Type B pancreatic cell (in vitro differentiated cells): ENCODE results near the gene ZAP70. TPM values are rescaled to one million over a fixed set of nuclear protein-coding genes. Genes with fewer than 3 reads are reported as not detected.

Experiments
- DNase-seq: peaks from one replicate; pipeline ENCODE4 v3.0.0; 2021; ENCODE audit warnings: mixed read lengths; ENCODE audit not compliant: unreplicated experiment; ENCODE audit errors: extremely low spot score
- H3K27ac Mint-ChIP-seq: 2 replicates; pipeline ENCODE4 v1.8.0; 2021; ENCODE audit warnings: mild to moderate bottlenecking, mixed read lengths
- H3K27me3 Mint-ChIP-seq: 2 replicates; pipeline ENCODE4 v1.8.0; 2021; ENCODE audit warnings: mixed read lengths
- H3K36me3 Mint-ChIP-seq: 2 replicates; pipeline ENCODE4 v1.8.0; 2021; ENCODE audit warnings: mixed read lengths
- H3K4me1 Mint-ChIP-seq: one replicate; pipeline ENCODE4 v1.8.0; 2021; ENCODE audit warnings: mixed read lengths; ENCODE audit not compliant: unreplicated experiment
- H3K4me3 Mint-ChIP-seq: 2 replicates; pipeline ENCODE4 v1.8.0; 2021; ENCODE audit warnings: mild to moderate bottlenecking, mixed read lengths
- H3K9me3 Mint-ChIP-seq: 2 replicates; pipeline ENCODE4 v1.8.0; 2021; ENCODE audit warnings: mixed read lengths
- CTCF ChIP-seq: fragments of 200-600 bp; sonication (generic); conservative IDR thresholded peaks from 2 replicates; pipeline ENCODE4 v1.5.0; 2021; ENCODE audit warnings: antibody characterized with exemption, mild to moderate bottlenecking
- total RNA-seq: library from RNA; stranded (reverse); gene quantifications from 2 replicates; pipeline ENCODE4 v1.2.1, GENCODE V29; 2021; ENCODE audit warnings: low replicate concordance

ZAP70 gene
- total RNA-seq, 1 donor from 2014 or later: 2.5 TPM

DNA sequence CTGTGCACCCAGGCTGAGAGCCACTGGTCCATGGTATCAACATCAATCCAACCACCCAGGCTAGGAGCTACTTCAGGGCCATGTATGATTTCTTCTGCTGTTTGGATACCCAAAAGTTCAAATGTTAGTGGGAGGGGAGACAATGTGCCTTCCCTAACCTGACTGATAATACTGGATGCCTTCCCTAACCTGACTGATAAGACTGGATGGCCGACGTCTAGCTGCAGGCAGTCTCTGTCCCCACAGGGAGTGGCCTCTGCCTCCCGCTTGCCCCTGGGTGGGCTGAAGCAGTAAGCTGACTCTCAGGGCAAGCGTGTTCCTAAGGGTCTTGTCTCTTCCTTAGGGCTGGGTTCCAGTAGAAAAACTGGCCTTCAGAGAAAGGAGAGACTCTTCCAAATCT lies 65.8 kb downstream of the ZAP70 start:
- TF ChIP-seq CTCF: no peak
- Mint-ChIP-seq H3K27me3 (no peaks in the 10 kb centered on the region), H3K36me3 (peaks cover 37% of the 10 kb centered on the region), H3K9me3 (no peaks in the 10 kb centered on the region), H3K4me3 (no peak overlapping the region), H3K27ac (no peak overlapping the region), H3K4me1 (peaks cover 8% of the 10 kb centered on the region)
- DNase-seq: no peak

GRCh38 chr2:97781981-97782380 lies 68.6 kb downstream of the ZAP70 start:
- H3K27ac Mint-ChIP-seq: no peak overlapping the region
- TF ChIP-seq CTCF: no peak
- no peak overlapping the region for H3K4me3 Mint-ChIP-seq
- no peaks in the 10 kb centered on the region for H3K9me3 Mint-ChIP-seq
- no peaks in the 10 kb centered on the region for H3K4me1 Mint-ChIP-seq
- H3K27me3 Mint-ChIP-seq: no peaks in the 10 kb centered on the region
- no peak for DNase-seq
- H3K36me3 Mint-ChIP-seq: peaks cover 22% of the 10 kb centered on the region

GRCh38 chr2:97784953-97785352 lies 71.6 kb downstream of the ZAP70 start:
- Mint-ChIP-seq H3K27ac (no peak overlapping the region), H3K4me1 (no peaks in the 10 kb centered on the region), H3K4me3 (no peak overlapping the region), H3K36me3 (peaks cover 15% of the 10 kb centered on the region), H3K9me3 (no peaks in the 10 kb centered on the region), H3K27me3 (no peaks in the 10 kb centered on the region)
- TF ChIP-seq CTCF: no peak
- no peak for DNase-seq

- Mint-ChIP-seq H3K27ac (no peak overlapping the region), H3K4me1 (no peaks in the 10 kb centered on the region), H3K9me3 (no peaks in the 10 kb centered on the region), H3K27me3 (no peaks in the 10 kb centered on the region), H3K4me3 (no peak overlapping the region), H3K36me3 (peaks cover 10% of the 10 kb centered on the region)
- no peak for DNase-seq
- TF ChIP-seq CTCF: no peak
These were observed 72.4 kb downstream of the ZAP70 start for GRCh38 chr2:97785818-97786217.

GRCh38 chr2:97788986-97789644 lies 75.7 kb downstream of the ZAP70 start:
- H3K9me3 Mint-ChIP-seq: no peaks in the 10 kb centered on the region
- no peak for TF ChIP-seq CTCF
- no peak overlapping the region for H3K27ac Mint-ChIP-seq
- peaks cover 18% of the 10 kb centered on the region for H3K36me3 Mint-ChIP-seq
- DNase-seq: no peak
- H3K27me3 Mint-ChIP-seq: no peaks in the 10 kb centered on the region
- no peaks in the 10 kb centered on the region for H3K4me1 Mint-ChIP-seq
- no peak overlapping the region for H3K4me3 Mint-ChIP-seq

Other genes starting within 250 kb of the ZAP70 start
- 20.9 and 42.1 TPM in 2 replicates for gene ANKRD36B, start 123.7 kb upstream of the ZAP70 start, total RNA-seq
- gene COX5B, start 67.5 kb upstream of the ZAP70 start, total RNA-seq: 244 and 332 TPM in 2 replicates
- gene ACTR1B, start 49.5 kb upstream of the ZAP70 start, total RNA-seq: 59.5 and 69.0 TPM in 2 replicates
- gene C2orf92, start 43.9 kb upstream of the ZAP70 start, total RNA-seq: 9.0 and 11.5 TPM in 2 replicates